DLD1 (cell line): ENCODE measurements around the gene RNFT2.
"Not testable (repeated sequence)": the region's sequence is repeated elsewhere in the genome, so short reads cannot be mapped to it uniquely, and the experiment has no call there.

Experiments
- in situ Hi-C: cut with HindIII; loops from 2 replicates; pipeline ENCODE4 v1.10.0; 2017; ENCODE audit warnings: low sequenced_read_pairs

RNFT2 gene

DNA sequence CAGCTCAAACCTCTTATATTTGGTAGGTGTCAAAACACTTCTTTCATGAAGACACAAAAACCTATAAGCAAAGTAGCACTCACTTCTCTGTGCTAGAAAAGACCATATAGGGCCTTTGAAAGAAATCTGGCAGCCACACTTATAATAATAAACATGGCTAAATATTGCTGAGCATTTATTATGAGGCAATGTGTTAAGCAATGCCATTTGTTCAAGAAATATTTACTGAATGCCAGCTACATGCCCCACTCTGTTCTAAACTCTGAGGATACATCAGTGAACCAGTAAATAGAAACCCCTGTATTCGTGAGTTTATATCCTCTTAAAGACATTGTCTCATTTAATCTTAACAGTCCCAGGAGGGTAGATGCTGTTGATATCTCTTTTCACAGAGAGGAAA is 52.0 kb downstream of the RNFT2 start:
- in situ Hi-C loops = no loop called here

DNA sequence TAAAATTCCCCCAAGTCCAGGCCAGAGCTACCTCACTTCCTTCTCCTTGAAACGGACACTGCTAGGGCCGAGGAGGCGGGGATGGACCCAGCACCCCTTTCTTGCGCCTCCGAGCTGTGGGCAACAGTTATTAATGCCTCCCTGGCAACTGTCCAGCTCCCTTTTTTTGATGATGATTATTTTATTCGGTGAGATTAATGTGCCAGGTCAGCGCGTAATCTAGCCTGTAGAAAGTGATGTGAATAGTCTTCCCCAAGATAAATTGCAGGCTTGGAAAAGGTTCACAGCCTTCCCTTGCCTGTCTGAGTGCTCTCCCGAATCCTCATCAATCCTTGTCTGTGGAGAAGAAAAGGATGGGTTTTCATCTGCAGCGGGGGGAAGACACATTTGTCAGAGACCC is 54.3 kb downstream of the RNFT2 start:
- in situ Hi-C loops = no loop called here

DNA sequence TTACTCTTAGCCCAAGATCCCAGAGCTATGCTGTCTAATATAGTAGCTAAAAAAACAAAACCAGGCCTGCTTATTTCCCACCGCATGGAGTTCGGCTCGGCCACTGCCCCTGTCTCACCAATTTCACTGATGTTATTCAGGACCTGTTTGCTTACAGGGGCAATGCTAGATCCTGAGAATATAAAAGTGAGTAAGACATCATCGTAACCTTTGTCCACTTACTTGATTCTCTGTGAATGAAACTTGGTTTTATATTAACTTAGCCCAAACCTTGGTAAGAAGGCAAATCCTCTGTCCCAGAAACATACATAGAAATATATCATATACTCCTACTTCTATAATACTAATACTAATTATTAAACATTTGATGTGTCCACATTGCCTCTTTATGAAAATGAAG is 56.6 kb downstream of the RNFT2 start:
- in situ Hi-C loops = no loop called here

DNA sequence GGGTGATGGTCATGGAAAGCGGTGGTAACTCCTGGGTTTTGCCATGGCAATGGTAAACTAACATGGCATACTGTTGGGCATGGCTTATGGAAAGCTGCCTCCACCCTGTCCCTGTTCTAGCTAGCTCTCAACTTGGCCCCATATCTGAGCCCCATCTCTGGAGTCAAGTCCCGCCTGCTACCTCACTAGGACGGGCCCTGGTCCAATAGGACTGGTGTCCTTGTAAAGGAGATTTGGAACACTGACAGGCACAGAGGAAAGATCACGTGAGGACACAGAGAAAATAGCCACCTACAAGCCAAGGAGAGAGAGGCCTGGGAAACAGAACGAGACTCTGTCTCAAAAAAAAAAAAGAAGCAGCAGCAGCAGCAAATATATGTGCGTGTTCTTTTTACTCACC is 59.8 kb downstream of the RNFT2 start:
- in situ Hi-C loops = no loop called here

DNA sequence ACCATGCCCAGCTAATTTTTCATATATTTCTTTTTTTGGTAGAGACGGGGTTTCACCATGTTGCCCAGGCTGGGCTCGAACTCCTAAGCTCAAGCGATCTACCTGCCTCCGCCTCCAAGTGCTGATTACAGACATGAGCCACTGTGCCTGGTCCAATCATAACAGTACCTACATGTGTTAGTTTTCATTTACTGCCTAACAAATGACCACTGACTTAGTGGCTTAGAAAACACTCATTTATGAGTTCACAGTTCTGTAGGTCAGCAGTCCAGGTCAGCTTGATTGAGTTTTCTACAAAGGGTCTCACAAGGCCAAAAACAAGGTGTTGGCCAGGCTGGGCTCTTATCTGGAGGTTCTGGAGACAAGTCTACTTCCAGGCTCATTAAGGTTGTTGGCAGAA is 60.6 kb downstream of the RNFT2 start:
- in situ Hi-C loops = no loop called here

DNA sequence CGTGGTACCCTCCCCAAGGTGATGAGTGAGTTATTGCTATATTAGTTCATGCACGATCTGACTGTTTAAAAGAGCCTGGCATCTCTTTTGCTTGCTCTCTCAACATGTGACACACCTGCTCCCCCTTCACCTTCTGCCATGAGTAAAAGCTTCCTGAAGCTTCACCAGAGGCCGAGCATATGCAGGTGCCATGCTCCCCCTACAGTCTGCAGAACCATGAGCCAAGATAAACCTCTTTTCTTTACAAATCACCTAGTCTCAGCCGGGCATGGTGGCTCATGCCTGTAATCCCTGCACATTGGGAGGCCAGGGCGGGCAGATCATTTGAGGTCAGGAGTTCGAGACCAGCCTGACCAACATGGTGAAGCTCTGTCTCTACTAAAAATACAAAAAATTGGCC is 61.8 kb downstream of the RNFT2 start:
- in situ Hi-C loops = no loop called here

DNA sequence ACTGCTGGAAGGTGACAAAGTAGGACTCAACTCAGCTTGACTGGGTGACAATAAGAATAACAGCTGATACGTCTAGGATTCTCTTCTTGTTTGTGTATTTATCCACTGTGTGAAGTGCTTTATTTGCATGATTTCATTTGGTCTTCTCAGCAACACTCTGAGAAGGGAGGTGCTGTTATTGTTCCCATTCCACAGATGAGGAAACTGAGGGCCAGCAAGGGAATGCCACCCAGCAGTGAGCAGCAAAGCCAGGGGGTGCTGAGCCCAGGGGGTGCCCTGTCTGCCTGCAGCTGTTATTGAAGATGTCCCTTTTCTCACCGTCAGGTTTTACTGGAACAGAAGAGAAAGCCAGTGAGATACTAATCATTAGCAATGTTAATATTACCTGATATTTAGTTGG is 62.8 kb downstream of the RNFT2 start:
- in situ Hi-C loops = no loop called here

DNA sequence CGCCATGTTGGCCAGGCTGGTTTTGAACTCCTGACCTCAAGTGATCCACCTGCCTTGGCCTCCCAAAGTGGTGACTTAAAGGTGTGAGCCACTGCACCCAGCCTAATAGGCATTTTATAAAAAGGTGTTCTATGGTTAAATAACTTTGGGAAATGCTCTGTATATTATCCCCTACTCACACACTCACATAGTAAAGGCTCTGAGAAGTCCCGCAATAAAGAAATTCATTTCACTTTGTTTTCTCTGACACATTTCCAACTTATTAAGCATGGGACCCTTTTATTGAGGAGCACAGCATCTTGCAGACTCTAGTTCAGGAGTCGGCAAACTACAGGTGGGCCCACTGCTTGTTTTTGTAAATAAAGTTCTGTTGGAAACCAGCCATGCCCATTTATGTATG is 63.9 kb downstream of the RNFT2 start:
- in situ Hi-C loops = no loop called here

DNA sequence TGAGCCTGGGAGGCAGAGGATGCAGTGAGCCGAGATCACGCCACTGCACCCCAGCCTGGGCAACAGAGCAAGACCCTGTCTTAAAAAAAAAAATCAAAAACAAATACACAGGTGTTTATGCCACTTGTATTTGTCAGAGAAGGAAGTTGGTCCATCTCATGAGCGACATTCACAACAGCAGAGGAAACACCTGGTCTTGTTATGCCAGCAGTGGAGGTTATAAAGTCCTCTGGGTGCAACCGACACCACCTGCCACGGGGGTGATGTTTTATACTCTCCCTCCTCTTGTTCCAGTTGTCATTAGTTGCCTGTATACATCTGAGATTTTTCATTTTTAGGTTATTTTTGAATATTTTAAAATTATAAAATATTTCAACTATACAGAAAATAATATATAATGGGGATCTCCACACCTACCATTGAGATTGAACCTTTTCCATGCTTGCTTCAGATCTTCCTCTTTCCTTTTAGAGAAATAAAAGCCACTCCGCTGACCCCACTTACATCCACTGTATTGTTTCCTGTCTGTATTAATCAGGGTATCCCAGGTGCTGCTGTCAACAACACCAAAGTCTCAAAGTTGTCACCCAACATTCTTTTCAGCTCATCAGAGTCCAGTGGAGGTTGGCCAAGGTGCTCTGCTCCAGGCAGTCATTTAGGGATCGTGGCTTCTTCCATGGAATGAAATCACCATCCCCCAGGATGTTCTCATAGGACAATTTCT is 65.1 kb downstream of the RNFT2 start:
- in situ Hi-C loops = no loop called here

DNA sequence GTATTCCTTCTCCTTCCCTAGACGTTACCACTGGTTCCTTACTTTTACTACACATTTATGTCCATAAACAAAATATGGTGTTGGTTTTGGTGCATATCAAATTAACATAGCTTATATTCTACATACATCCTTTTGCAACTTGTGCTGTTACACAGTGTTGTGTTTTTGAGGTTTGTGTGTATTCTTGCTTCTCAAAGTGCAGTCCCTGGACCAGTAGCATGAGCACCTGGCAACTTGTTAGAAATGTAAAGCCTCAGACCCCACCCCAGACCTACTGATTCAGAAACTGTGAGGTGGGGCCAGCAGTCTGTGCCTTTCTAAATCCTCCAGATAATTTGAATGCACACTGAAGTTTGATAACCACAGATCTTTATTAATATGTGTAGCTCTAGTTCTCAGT is 65.9 kb downstream of the RNFT2 start:
- in situ Hi-C loops = no loop called here

DNA sequence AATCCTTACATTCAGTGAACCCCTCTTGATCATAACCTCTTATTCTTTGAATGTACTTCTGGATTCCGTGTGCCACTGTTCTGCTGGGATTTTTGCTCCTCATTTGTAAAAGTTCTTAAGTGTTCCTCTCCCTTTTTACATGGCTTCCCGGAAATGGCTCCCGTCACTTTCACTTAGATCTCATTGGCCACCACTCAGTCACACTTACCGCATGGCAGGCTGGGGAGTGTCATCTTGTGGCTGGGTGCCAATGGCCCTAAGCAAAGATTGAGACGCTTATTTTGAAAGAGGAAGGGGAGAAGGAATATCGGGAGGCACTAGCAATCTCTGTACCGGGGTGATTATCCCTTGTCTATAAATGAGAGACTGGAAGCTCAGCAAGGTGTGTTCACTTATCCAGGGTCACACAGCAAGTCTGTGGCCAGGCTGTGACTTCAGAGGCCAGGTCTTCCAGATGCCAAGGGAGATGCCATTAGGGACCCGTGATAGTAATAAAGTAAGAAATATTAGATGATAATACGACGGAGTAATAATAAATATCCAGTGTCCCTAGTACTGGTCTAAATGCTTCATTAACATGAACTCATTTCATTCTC is 68.8 kb downstream of the RNFT2 start:
- in situ Hi-C loops = no loop called here

DNA sequence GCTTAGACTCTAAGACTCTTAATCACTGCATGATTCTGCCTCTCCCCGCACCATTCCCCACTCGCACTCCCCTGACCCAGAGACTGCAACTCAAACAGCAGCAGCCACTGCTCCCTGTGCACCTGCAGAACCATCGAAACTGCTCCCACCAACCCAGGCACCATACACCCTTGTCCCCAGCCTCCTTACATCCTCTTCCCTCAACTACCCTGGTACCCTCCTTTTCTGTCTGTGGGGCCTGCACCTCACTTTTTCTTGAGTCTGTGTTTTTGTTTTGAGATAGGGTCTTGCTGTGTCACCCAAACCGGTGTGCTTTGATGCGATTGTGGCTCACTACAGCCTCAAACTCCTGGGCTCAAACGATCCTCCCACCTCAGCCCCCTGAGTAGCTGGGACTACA is 69.4 kb downstream of the RNFT2 start:
- in situ Hi-C loops = no loop called here

DNA sequence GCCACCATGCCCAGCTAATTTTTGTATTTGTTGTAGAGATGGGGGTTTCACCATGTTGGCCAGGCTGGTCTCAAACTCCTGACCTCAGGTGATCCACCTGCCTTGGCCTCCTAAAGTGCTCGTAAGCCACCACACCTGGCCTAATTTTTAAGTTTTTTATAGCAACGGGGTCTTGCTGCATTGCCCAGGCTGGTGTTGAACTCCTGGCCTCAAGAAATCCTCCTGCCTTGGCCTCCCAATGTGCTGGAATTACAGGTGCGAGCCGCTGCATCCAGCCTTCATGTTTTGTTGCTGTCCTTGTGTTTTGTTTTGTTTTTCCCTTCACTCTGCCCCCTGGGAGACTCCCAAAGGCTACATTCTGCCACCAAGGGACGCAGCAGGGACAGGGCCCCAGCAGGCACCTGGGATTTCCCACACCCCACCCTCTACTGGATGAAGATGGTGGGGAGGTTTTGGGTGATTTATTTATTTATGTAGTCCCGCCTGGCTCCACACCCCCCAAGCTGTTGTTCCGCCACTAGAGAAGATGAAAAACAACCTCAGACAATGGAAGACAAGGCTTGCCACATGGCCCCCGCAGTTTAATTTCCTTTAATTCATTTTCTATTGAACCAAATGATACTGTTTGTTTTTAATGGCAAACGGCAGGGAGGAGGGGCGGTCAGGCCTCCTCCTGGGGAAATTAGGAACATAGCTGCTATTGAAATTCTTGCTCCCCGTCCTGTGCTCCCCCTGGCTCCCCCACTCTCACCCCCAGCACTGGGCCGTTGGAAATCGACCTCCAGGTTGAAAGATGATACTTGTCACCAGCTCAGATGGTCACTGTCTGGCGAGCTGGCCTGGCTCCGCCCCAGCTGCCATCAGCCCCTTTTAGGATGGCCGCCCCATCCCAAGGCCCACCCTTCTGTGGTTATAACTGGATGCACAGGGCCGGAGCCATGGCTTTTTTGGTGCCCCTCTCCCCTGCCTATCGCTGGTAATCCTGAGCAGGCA is 70.3 kb downstream of the RNFT2 start:
- in situ Hi-C loops = no loop called here

DNA sequence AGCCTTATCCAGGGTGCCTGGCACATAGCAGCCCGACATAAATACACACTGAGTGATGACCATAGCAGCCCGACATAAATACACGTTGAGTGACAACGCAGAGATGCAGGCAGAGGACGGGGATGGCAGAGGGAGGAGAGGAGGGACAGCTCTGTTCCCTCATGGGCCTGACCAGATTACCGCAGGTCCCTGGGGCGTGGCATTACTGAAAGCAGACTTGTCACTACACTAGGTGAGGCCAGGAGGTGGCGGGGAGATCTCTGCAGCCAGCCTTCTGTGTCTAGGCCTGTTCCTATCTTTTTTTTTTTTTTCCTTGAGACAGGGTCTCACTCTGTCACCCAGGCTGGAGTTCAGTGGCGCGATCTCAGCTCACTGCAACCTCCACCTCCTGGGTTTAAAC is 74.1 kb downstream of the RNFT2 start:
- in situ Hi-C loops = no loop called here

DNA sequence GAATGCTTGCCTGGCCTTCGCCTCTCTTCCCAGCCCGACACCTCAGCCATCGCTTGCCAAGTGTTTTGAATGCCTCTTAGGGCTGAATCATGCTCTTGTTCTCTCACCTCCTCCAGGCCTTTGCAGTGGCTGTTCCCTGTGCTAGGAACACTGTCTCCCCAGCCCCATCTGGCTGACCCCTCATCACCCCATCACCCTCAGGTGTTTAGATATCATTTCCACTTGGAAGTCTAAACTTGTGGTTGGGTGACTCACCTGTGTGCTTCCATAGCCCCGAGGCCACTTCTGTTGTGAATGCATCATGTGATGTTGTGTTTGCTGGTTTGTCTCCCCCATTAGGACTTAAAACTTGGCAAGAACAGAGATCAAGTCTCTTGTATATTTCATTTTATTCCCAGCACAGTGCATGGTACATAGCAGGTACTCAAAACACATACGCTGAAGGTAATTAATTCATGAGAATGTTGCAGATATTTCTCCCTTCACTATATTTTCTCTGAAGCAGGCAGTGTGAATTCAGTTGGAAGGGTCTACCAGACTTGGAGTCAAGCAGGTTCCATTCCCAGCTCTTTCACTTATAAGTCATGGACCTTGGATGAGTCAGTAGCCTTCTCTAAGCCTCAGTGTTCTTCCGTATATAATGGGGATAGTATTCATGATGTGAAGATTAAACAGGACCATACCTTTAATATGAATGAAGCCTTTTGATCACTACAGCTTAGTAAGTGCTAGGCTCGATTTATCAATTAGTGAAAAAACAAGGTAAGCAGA is 75.3 kb downstream of the RNFT2 start:
- in situ Hi-C loops = no loop called here

DNA sequence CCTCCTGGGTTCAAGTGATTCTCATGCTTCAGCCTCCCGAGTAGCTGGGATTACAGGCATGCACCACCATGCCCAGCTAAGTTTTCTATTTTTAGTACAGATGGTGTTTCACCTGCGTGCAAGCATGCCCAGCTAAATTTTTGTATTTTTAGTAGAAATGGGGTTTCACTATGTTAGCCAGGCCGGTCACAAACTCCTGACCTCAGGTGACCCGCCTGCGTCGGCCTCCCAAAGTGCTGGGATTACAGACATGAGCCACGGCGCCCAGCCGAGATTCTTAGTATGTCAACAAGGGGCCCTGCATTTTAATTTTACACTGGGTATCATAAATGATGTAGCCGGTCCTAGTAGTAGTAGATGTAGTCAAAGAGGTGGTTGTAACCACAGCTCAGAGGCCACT is 76.7 kb downstream of the RNFT2 start:
- in situ Hi-C loops = not testable (repeated sequence)

DNA sequence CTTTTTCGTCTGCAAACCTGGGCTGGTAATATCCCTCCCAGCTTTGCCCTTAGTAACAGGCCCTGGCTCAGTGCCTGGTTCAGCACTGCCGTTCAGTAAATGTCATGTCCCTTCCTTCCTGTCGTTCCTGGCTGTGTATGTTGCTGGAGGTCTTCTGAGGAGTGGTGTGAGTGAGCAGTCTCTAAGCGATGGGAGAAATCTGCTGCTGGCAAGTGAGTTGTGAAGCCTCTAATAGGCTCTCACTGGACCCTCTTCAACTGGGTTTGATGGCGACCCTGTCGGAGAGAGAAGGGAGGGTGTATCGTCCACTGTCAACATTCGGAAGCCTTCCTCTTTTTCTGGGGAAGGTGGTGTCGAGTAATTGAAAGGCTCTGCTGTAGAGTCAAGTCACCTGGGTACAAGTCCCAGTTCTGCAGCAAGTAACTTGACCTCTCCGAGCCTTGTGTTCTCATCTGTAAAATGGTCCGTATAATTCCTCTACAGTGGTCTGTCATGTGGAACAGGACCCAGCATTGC is 80.3 kb downstream of the RNFT2 start:
- in situ Hi-C loops = no loop called here

DNA sequence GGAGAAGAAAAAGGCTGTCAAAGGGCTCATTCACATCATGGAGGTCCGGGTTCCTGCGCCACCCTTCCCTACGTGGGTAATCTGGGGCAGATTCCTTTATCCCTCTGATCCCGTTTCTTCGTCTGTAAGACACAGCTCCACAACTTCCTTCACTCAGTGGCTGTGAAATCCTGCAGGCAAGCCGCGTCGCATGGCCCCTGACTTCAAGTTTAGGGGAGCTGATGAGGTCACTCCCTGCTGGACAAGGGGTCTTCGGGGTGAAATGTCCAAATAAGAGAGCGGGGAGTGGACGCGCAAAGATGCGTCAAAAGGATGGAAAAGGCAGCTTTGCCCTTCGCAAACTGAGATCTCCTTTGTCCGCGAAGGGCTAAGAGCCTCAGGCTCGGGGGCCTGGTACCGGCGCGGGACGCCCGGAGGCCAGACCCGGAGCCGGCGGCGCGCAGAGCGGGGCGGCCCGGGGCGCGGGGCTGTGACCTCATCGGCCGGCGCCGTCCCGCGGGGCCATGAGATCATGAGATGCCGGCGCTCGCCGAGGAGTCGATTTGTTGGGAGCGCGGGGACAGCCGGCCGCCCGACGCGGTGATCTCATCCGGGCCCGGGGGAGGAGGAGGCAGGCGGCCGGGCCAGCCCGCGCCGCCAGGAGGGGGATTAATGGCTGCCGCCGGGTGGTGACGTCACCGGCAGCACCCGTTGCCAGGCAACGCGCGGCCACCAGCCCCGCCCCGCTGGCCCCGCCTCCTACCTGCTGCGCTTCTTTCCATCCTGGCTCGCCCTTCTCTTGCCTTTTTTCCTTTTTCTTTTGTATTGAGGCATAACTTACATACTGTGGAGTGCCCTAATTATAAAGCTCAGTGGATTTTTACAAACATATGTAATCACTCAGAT is 81.1 kb downstream of the RNFT2 start:
- in situ Hi-C loops = no loop called here

DNA sequence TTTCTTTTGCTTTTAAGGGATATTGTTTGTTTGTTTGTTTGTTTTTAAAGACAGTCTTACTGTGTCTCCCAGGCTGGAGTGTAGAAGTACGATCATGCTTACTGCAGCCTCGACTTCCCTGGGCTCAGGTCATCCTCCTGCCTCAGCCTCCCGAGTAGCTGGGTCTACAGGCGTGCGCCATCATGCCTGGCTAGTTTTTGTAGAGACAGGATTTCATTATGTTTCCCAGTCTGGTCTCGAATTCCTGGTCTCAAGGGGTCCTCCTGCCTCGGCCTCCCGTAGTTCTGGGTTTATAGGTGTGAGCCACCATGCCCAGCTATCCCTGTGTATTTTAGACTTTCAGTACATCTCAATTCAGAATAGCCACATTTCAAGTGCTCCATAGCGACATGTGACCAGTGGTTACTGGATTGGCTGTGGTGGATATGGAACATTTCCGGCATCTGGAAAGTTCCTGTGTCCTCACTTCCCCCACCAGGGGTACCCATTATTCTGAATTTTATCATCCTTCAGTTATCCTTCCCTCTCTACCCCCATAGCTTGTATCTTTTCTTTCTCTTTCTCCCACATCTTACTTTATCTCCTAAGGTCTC is 82.0 kb downstream of the RNFT2 start:
- in situ Hi-C loops = no loop called here
